ENCODE data around the gene CCNY. TPM values are rescaled to one million over a fixed set of nuclear protein-coding genes. Genes with fewer than 3 reads are reported as not detected.

The CCNY gene
- total RNA-seq, 1 experiment from 2014 or later = 59.1 TPM

- no TSS peak for BruUV-seq (replicated peaks)
- intact Hi-C loops (cut with micrococcal nuclease; ENCODE audit: unreplicated experiment) = no loop called here
- peaks cover 9% of the 10 kb centered on the region for H3K4me1 Mint-ChIP-seq (ENCODE audit: low read depth, unreplicated experiment)
- CTCF ChIA-PET = no interaction called here
- no peak overlapping the region for H3K4me3 Mint-ChIP-seq (ENCODE audit: low read depth, unreplicated experiment)
- TF ChIP-seq CTCF (IDR thresholded peaks at IDR 0.05; ENCODE audit: unreplicated experiment) = no peak
- DNase-seq = no peak
- H3K9me3 Mint-ChIP-seq (ENCODE audit: low read depth, unreplicated experiment) = no peaks in the 10 kb centered on the region
- H3K36me3 Mint-ChIP-seq (ENCODE audit: insufficient read depth, unreplicated experiment) = no peaks in the 10 kb centered on the region
- no peak overlapping the region for H3K27ac Mint-ChIP-seq (ENCODE audit: unreplicated experiment)
- no peaks in the 10 kb centered on the region for H3K27me3 Mint-ChIP-seq (ENCODE audit: unreplicated experiment)
These were observed 162.4 kb downstream of the CCNY start for GRCh38 chr10:35498693-35499092.

GRCh38 chr10:35501923-35502322, 165.6 kb downstream of the CCNY start:
- DNase-seq = no peak
- no peak for TF ChIP-seq CTCF (IDR thresholded peaks at IDR 0.05; ENCODE audit: unreplicated experiment)

DNA sequence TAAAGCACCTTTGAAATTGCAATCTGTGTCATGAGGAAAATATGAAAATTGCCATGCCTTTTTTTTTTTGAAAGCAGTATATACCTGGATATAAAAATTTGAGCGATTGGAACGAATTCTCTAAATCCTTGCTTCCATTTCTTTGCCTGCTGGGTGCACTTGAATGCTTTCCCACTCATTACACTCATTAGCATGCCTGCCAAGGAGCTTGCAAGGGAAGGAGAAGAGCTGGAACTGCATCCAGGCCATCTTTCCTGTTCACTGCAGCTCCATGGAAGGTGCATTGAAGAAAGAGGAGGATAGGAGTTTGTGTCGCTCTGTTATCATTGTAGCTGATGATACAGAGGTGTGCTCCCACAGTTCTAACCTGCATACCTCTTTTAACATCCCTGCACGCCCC, 166.4 kb downstream of the CCNY start:
- Mint-ChIP-seq H3K27me3 (ENCODE audit: unreplicated experiment) (no peaks in the 10 kb centered on the region), H3K4me3 (ENCODE audit: low read depth, unreplicated experiment) (no peak overlapping the region), H3K27ac (ENCODE audit: unreplicated experiment) (no peak overlapping the region), H3K36me3 (ENCODE audit: insufficient read depth, unreplicated experiment) (no peaks in the 10 kb centered on the region), H3K9me3 (ENCODE audit: low read depth, unreplicated experiment) (no peaks in the 10 kb centered on the region), H3K4me1 (ENCODE audit: low read depth, unreplicated experiment) (no peaks in the 10 kb centered on the region)
- no peak for TF ChIP-seq CTCF (IDR thresholded peaks at IDR 0.05; ENCODE audit: unreplicated experiment)
- CTCF ChIA-PET = no interaction called here
- intact Hi-C loops (cut with micrococcal nuclease; ENCODE audit: unreplicated experiment) = loop anchor here (5.0 kb wide), 1 partner anchor 165 kb away; the partner anchor contains the start of gene CCNY
- no TSS peak for BruUV-seq (replicated peaks)
- DNase-seq = no peak

More at GRCh38 chr10:35501923-35502322, 165.6 kb downstream of the CCNY start:
- no peaks in the 10 kb centered on the region for H3K36me3 Mint-ChIP-seq (ENCODE audit: insufficient read depth, unreplicated experiment)
- no peak overlapping the region for H3K4me3 Mint-ChIP-seq (ENCODE audit: low read depth, unreplicated experiment)
- no peaks in the 10 kb centered on the region for H3K9me3 Mint-ChIP-seq (ENCODE audit: low read depth, unreplicated experiment)
- CTCF ChIA-PET = interaction anchor here (0.6 kb wide), 1 partner anchor 260 kb away, joined by 3 read pairs; no protein-coding TSS in a partner anchor
- no TSS peak for BruUV-seq (replicated peaks)
- H3K4me1 Mint-ChIP-seq (ENCODE audit: low read depth, unreplicated experiment) = no peaks in the 10 kb centered on the region
- no peak overlapping the region for H3K27ac Mint-ChIP-seq (ENCODE audit: unreplicated experiment)
- H3K27me3 Mint-ChIP-seq (ENCODE audit: unreplicated experiment) = no peaks in the 10 kb centered on the region
- intact Hi-C loops (cut with micrococcal nuclease; ENCODE audit: unreplicated experiment) = loop anchor here (5.0 kb wide), 1 partner anchor 165 kb away; the partner anchor contains the start of gene CCNY

DNA sequence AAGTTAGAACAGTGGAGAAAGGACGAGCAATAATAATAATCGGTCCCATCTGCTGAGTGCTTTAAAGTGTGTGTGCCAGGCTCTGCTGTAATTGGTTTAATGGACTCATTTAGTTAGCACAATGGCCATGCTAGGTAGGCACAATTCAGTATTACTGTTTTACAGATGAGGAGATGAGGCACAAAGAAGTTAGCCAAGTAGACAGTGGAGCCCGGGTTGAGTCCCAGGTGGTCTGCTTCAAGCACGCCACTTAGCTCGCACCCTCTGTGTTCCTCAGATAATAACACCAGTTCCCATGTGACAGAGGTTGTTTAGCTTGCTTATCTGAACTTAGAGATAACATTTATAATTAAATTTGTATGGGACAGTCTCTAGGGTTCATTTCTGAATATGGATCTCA, 167.3 kb downstream of the CCNY start:
- H3K27me3 Mint-ChIP-seq (ENCODE audit: unreplicated experiment) = no peaks in the 10 kb centered on the region
- intact Hi-C loops (cut with micrococcal nuclease; ENCODE audit: unreplicated experiment) = loop anchor here (5.0 kb wide), 1 partner anchor 166 kb away; the partner anchor contains the start of gene CCNY
- CTCF ChIA-PET = no interaction called here
- H3K4me3 Mint-ChIP-seq (ENCODE audit: low read depth, unreplicated experiment) = no peak overlapping the region
- no peak for TF ChIP-seq CTCF (IDR thresholded peaks at IDR 0.05; ENCODE audit: unreplicated experiment)
- H3K36me3 Mint-ChIP-seq (ENCODE audit: insufficient read depth, unreplicated experiment) = no peaks in the 10 kb centered on the region
- DNase-seq = no peak
- no peaks in the 10 kb centered on the region for H3K9me3 Mint-ChIP-seq (ENCODE audit: low read depth, unreplicated experiment)
- no TSS peak for BruUV-seq (replicated peaks)
- no peaks in the 10 kb centered on the region for H3K4me1 Mint-ChIP-seq (ENCODE audit: low read depth, unreplicated experiment)
- H3K27ac Mint-ChIP-seq (ENCODE audit: unreplicated experiment) = no peak overlapping the region

All from Calu3 (cell line).